Panc1 (cell line): ENCODE results near the gene MICAL2. TPM values are rescaled to one million over a fixed set of nuclear protein-coding genes. Genes with fewer than 3 reads are reported as not detected.

Experiments used
- ATAC-seq: fragments of 200-7000 bp; cut with Tn5 transposase; 2 replicates; pipeline ENCODE4 v1.9.1; 2020; ENCODE audit warnings: mild to moderate bottlenecking, moderate library complexity
- BruUV-seq: library from RNA; stranded (reverse); fragments of 400-500 nt; replicated peaks from 2 replicates; lab custom pipeline; 2021; lab: Mats Ljungman, UMichigan
- CTCF ChIA-PET: fragments of 300-600 bp; sonication (Branson Sonifier 250); formaldehyde crosslinking; loops from one replicate; lab custom pipeline; 2022; ENCODE audit warnings: antibody characterized with exemption; lab: Charles Lee
- POLR2A ChIA-PET: fragments of 300-600 bp; sonication (Branson Sonifier 250); formaldehyde crosslinking; loops from one replicate; lab custom pipeline; 2022; ENCODE audit warnings: antibody characterized with exemption; lab: Charles Lee
- DNase-seq: peaks from one replicate; pipeline ENCODE4 v3.0.0-alpha.2; 2010; ENCODE audit warnings: low read depth, low spot score
- H3K27ac ChIP-seq: 2 replicates; pipeline ENCODE4 v1.5.1; 2011; ENCODE audit warnings: mild to moderate bottlenecking, low read length, inconsistent platforms
- H3K27me3 ChIP-seq: fragments of 200-500 bp; sonication (Bioruptor generic); 2 replicates; pipeline ENCODE4 v1.6.0; 2014; ENCODE audit warnings: low read length, inconsistent platforms; ENCODE audit not compliant: control insufficient read depth, insufficient read depth
- H3K36me3 ChIP-seq: fragments of 200-500 bp; sonication (Bioruptor generic); 2 replicates; pipeline ENCODE4 v1.5.1; 2014; ENCODE audit warnings: inconsistent platforms, mild to moderate bottlenecking, low read length, moderate library complexity; ENCODE audit not compliant: control insufficient read depth, insufficient read depth
- H3K4me1 ChIP-seq: 2 replicates; pipeline ENCODE4 v1.5.1; 2011; ENCODE audit warnings: inconsistent platforms, mild to moderate bottlenecking, low read length, moderate library complexity; ENCODE audit not compliant: control insufficient read depth, insufficient read depth
- H3K4me3 ChIP-seq, 2 experiments: 2 replicates each; pipeline ENCODE4 v1.5.1; 2011 to 2012; ENCODE audit warnings: low read depth in 2 of 2, low read length in 2 of 2, mild to moderate bottlenecking in 2 of 2, inconsistent platforms in 1 of 2, moderate library complexity in 1 of 2
- H3K9me3 ChIP-seq: fragments of 200-500 bp; sonication (Bioruptor generic); 2 replicates; pipeline ENCODE4 v1.5.1; 2014; ENCODE audit warnings: low read depth, mild to moderate bottlenecking, inconsistent platforms, low read length, moderate library complexity; ENCODE audit not compliant: control insufficient read depth, insufficient read depth
- CTCF ChIP-seq: fragments of 450-650 bp; IDR thresholded peaks from 2 replicates; pipeline ENCODE4 v1.5.1; 2017; ENCODE audit warnings: mild to moderate bottlenecking
- POLR2AphosphoS5 ChIP-seq: IDR thresholded peaks from 2 replicates; pipeline ENCODE4 v1.6.1; 2012; ENCODE audit warnings: mild to moderate bottlenecking, low read depth, low read length, moderate library complexity
- REST ChIP-seq, 2 experiments: IDR thresholded peaks; 2 replicates each; pipeline ENCODE4 v1.6.1; 2011 to 2012; ENCODE audit warnings: low read depth in 2 of 2, control low read depth in 1 of 2, low read length in 1 of 2, mild to moderate bottlenecking in 1 of 2, moderate library complexity in 1 of 2; ENCODE audit not compliant: insufficient read depth in 1 of 2
- SIN3A ChIP-seq: IDR thresholded peaks from 2 replicates; pipeline ENCODE4 v1.6.1; 2012; ENCODE audit warnings: low read depth, mild to moderate bottlenecking, low read length, moderate library complexity, borderline replicate concordance; ENCODE audit not compliant: insufficient read depth
- TCF7L2 ChIP-seq: IDR thresholded peaks from 2 replicates; pipeline ENCODE4 v1.6.1; 2011; ENCODE audit warnings: mild to moderate bottlenecking, low read depth, low read length, inconsistent platforms
- in situ Hi-C: cut with HindIII; loops from 2 replicates; pipeline ENCODE4 v1.10.0; 2016; ENCODE audit warnings: low sequenced_read_pairs, low pct_unique_long_range_greater_than_20kb
- intact Hi-C: fragments of 100-400 bp; cut with micrococcal nuclease; formaldehyde crosslinking; loops from one replicate; pipeline ENCODE4 v1.10.0; 2022; ENCODE audit not compliant: unreplicated experiment
- total RNA-seq: library from RNA; stranded (reverse); gene quantifications from one replicate; pipeline ENCODE4 v1.2.1, GENCODE V29; 2021; ENCODE audit not compliant: unreplicated experiment

The MICAL2 gene
- total RNA-seq, 1 experiment from 2014 or later = 199 TPM

GRCh38 chr11:12242966-12243365 is 132.6 kb downstream of the MICAL2 start:
- ChIA-PET CTCF (interaction anchor here (0.6 kb wide), 1 partner anchor 29 kb away, joined by 4 read pairs; no protein-coding TSS in a partner anchor), POLR2A (no interaction called here)
- TF ChIP-seq POLR2AphosphoS5 = no peak
- no peak for TF ChIP-seq REST (IDR thresholded peaks at IDR 0.05; ENCODE audit: insufficient read depth in 1 of 2, low read depth in 2 of 2, low read length in 1 of 2)
- TF ChIP-seq TCF7L2 = no peak
- no peak for TF ChIP-seq CTCF
- no peak for TF ChIP-seq SIN3A
- ATAC-seq = no peak
- Histone ChIP-seq H3K4me1 (no peaks in the 10 kb centered on the region; the same call in 1 of the 2 replicates), H3K36me3 (no peaks in the 10 kb centered on the region; the same call in 1 of the 2 replicates), H3K27ac (no peak overlapping the region), H3K27me3 (no peaks in the 10 kb centered on the region), H3K9me3 (no peaks in the 10 kb centered on the region), H3K4me3 (no peak overlapping the region)
- intact Hi-C loops (no loop called here), in situ Hi-C loops (no loop called here)
- no peak for DNase-seq
- BruUV-seq = no TSS peak

GRCh38 chr11:12243486-12243885 is 133.1 kb downstream of the MICAL2 start:
- ChIA-PET CTCF (no interaction called here), POLR2A (no interaction called here)
- H3K9me3 ChIP-seq = no peaks in the 10 kb centered on the region
- TF ChIP-seq TCF7L2 (no peak), CTCF (no peak), REST (IDR thresholded peaks at IDR 0.05; ENCODE audit: insufficient read depth in 1 of 2, low read depth in 2 of 2, low read length in 1 of 2) (no peak), POLR2AphosphoS5 (no peak), SIN3A (no peak)
- no peak for DNase-seq
- H3K27ac ChIP-seq = no peak overlapping the region
- in situ Hi-C loops = no loop called here
- BruUV-seq = no TSS peak
- no peaks in the 10 kb centered on the region for H3K27me3 ChIP-seq
- intact Hi-C loops = no loop called here
- no peaks in the 10 kb centered on the region; the same call in 1 of the 2 replicates for H3K4me1 ChIP-seq
- H3K36me3 ChIP-seq = no peaks in the 10 kb centered on the region; the same call in 1 of the 2 replicates
- ATAC-seq = no peak
- no peak overlapping the region for H3K4me3 ChIP-seq
